HepG2 (cell line): ENCODE results near the gene ZBTB44. TPM values are rescaled to one million over a fixed set of nuclear protein-coding genes. Genes with fewer than 3 reads are reported as not detected.
A peak's percentile ranks its signal among the peaks of the same experiment; 100 is the strongest.

Experiments
- AKAP8 ChIP-seq: sonication (generic); formaldehyde crosslinking; IDR thresholded peaks from 2 replicates; pipeline ENCODE4 v1.5.1; 2020; ENCODE audit warnings: mild to moderate bottlenecking, missing genetic modification reagents
- ARNT ChIP-seq: fragments of 450-650 bp; IDR thresholded peaks from 2 replicates; pipeline ENCODE4 v1.6.1; 2017
- ELF4 ChIP-seq: sonication (generic); formaldehyde crosslinking; IDR thresholded peaks from 2 replicates; pipeline ENCODE4 v1.5.0; 2020; ENCODE audit warnings: missing genetic modification reagents, mild to moderate bottlenecking, moderate library complexity, borderline replicate concordance
- GATAD2A ChIP-seq: IDR thresholded peaks from 2 replicates; pipeline ENCODE4 v1.6.1; 2016
- ISL2 ChIP-seq: sonication (generic); formaldehyde crosslinking; IDR thresholded peaks from 2 replicates; pipeline ENCODE4 v1.5.0; 2020; ENCODE audit warnings: missing genetic modification reagents
- MBD4 ChIP-seq: IDR thresholded peaks from 2 replicates; pipeline ENCODE4 v1.6.1; 2012; ENCODE audit warnings: low read length, inconsistent platforms, borderline replicate concordance
- MIER2 ChIP-seq: IDR thresholded peaks from 2 replicates; pipeline ENCODE4 v1.6.1; 2016; ENCODE audit warnings: missing biosample characterization, missing genetic modification reagents
- MLLT10 ChIP-seq: sonication (generic); formaldehyde crosslinking; IDR thresholded peaks from 2 replicates; pipeline ENCODE4 v1.4.0; 2020; ENCODE audit warnings: missing genetic modification reagents
- NFYB ChIP-seq: sonication (generic); formaldehyde crosslinking; IDR thresholded peaks from 2 replicates; pipeline ENCODE4 v1.4.0; 2020; ENCODE audit warnings: missing genetic modification reagents
- NFYC ChIP-seq: IDR thresholded peaks from 2 replicates; pipeline ENCODE4 v1.6.1; 2016; ENCODE audit warnings: missing genetic modification reagents, missing compliant biosample characterization
- POLR2AphosphoS5 ChIP-seq: IDR thresholded peaks from 2 replicates; pipeline ENCODE4 v1.6.1; 2012; ENCODE audit warnings: low read depth, low read length
- SCMH1 ChIP-seq: sonication (generic); formaldehyde crosslinking; IDR thresholded peaks from 2 replicates; pipeline ENCODE4 v1.9.0; 2021; ENCODE audit warnings: missing genetic modification reagents, mild to moderate bottlenecking, borderline replicate concordance
- SSRP1 ChIP-seq: IDR thresholded peaks from 2 replicates; pipeline ENCODE4 v1.6.1; 2016; ENCODE audit warnings: control low read depth
- ZNF33A ChIP-seq: sonication (generic); formaldehyde crosslinking; IDR thresholded peaks from 2 replicates; pipeline ENCODE4 v1.5.1; 2020; ENCODE audit warnings: missing genetic modification reagents, mild to moderate bottlenecking, moderate library complexity, borderline replicate concordance
- ZNF510 ChIP-seq: sonication (generic); formaldehyde crosslinking; IDR thresholded peaks from 2 replicates; pipeline ENCODE4 v1.4.0; 2020; ENCODE audit warnings: low read depth, mild to moderate bottlenecking, missing genetic modification reagents
- ZNF670 ChIP-seq: sonication (generic); formaldehyde crosslinking; IDR thresholded peaks from 2 replicates; pipeline ENCODE4 v1.8.0; 2022; ENCODE audit warnings: mild to moderate bottlenecking, missing genetic modification reagents, borderline replicate concordance
- ZNF75D ChIP-seq: sonication (generic); formaldehyde crosslinking; IDR thresholded peaks from 2 replicates; pipeline ENCODE4 v1.8.1; 2023; ENCODE audit warnings: missing genetic modification reagents, mild to moderate bottlenecking, borderline replicate concordance
- polyA plus RNA-seq, 8 experiments: library from polyadenylated mRNA; depleted of rRNA in 3 of 8; stranded (reverse) in 7 of 8; unstranded in 1 of 8; fragments of >200 nt; fragmentation: Illumina TruSeq in 4 of 8; extraction: Trizol in 4 of 8; gene quantifications; 2 replicates each; pipeline versions ENCODE4 v1.2.1 to v1.2.3, GENCODE V29; 2011 to 2016; ENCODE audit warnings: low read depth in 4 of 8, missing spikeins in 1 of 8, mixed read lengths in 1 of 8; ENCODE audit not compliant: insufficient read depth in 1 of 8
- total RNA-seq, 5 experiments: library from RNA; depleted of rRNA; stranded (reverse); fragments of >200 nt; fragmentation: Illumina TruSeq; extraction: Trizol; gene quantifications; 2 replicates each; pipeline ENCODE4 v1.2.3, GENCODE V29; 2016; ENCODE audit warnings: low read depth in 1 of 5
- TF ChIP-seq, protein P1 (sequence below): sonication (generic); formaldehyde crosslinking; IDR thresholded peaks from 2 replicates; pipeline ENCODE4 v1.9.0; 2021; ENCODE audit warnings: mild to moderate bottlenecking, missing genetic modification reagents
- TF ChIP-seq, protein P2 (sequence below): sonication (generic); formaldehyde crosslinking; IDR thresholded peaks from 2 replicates; pipeline ENCODE4 v1.5.1; 2020; ENCODE audit warnings: mild to moderate bottlenecking, missing genetic modification reagents, moderate library complexity
- TF ChIP-seq, protein P3 (sequence below): sonication (generic); formaldehyde crosslinking; IDR thresholded peaks from 2 replicates; pipeline ENCODE4 v1.4.0; 2020; ENCODE audit warnings: missing genetic modification reagents
- TF ChIP-seq, protein P4 (sequence below): sonication (generic); formaldehyde crosslinking; IDR thresholded peaks from 2 replicates; pipeline ENCODE4 v1.4.0; 2020; ENCODE audit warnings: missing genetic modification reagents

The ZBTB44 gene
- total and polyA plus RNA-seq, 2 of the 13 experiments (the other 11 are each of a cell fraction or from before 2014, with no cell fraction given) = 22.8 to 23.6 TPM

DNA sequence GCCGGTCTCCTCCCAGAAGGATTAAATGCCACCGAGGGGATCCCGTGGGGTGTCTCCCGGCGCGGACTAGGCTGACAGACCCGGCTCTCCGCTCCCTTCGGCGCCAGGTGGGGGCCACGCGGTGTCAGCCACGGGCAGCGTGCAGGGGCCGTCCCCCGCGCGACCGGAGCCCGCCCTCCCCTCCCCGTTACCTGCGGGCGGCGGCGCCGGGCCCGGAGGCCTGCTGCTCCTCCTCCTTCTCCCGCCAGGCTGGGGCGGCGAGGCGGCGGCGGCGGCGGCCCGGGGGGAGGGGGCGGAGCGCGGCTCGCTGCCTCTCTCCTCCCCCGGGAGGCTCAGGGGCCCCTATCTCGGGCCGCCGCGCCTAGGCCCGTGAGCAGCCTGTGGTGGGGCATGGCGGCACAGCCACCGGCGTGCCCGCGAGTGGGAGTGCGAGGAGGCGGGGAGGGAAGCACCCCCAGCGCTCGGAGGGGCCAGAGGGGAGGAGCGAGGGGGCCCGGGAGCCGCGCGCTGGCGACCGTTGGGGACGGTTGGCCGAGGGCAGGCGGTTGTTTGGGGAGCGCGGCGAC lies 450 bp downstream of the ZBTB44 start (continued):
- TF ChIP-seq, protein P1, sequence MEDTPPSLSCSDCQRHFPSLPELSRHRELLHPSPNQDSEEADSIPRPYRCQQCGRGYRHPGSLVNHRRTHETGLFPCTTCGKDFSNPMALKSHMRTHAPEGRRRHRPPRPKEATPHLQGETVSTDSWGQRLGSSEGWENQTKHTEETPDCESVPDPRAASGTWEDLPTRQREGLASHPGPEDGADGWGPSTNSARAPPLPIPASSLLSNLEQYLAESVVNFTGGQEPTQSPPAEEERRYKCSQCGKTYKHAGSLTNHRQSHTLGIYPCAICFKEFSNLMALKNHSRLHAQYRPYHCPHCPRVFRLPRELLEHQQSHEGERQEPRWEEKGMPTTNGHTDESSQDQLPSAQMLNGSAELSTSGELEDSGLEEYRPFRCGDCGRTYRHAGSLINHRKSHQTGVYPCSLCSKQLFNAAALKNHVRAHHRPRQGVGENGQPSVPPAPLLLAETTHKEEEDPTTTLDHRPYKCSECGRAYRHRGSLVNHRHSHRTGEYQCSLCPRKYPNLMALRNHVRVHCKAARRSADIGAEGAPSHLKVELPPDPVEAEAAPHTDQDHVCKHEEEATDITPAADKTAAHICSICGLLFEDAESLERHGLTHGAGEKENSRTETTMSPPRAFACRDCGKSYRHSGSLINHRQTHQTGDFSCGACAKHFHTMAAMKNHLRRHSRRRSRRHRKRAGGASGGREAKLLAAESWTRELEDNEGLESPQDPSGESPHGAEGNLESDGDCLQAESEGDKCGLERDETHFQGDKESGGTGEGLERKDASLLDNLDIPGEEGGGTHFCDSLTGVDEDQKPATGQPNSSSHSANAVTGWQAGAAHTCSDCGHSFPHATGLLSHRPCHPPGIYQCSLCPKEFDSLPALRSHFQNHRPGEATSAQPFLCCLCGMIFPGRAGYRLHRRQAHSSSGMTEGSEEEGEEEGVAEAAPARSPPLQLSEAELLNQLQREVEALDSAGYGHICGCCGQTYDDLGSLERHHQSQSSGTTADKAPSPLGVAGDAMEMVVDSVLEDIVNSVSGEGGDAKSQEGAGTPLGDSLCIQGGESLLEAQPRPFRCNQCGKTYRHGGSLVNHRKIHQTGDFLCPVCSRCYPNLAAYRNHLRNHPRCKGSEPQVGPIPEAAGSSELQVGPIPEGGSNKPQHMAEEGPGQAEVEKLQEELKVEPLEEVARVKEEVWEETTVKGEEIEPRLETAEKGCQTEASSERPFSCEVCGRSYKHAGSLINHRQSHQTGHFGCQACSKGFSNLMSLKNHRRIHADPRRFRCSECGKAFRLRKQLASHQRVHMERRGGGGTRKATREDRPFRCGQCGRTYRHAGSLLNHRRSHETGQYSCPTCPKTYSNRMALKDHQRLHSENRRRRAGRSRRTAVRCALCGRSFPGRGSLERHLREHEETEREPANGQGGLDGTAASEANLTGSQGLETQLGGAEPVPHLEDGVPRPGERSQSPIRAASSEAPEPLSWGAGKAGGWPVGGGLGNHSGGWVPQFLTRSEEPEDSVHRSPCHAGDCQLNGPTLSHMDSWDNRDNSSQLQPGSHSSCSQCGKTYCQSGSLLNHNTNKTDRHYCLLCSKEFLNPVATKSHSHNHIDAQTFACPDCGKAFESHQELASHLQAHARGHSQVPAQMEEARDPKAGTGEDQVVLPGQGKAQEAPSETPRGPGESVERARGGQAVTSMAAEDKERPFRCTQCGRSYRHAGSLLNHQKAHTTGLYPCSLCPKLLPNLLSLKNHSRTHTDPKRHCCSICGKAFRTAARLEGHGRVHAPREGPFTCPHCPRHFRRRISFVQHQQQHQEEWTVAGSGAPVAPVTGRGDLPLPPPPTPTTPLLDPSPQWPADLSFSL = 0 out of 2 replicates have a peak, but pooled peaks have one; percentile 33
- TF ChIP-seq AKAP8 = no peak
- TF ChIP-seq, protein P2, sequence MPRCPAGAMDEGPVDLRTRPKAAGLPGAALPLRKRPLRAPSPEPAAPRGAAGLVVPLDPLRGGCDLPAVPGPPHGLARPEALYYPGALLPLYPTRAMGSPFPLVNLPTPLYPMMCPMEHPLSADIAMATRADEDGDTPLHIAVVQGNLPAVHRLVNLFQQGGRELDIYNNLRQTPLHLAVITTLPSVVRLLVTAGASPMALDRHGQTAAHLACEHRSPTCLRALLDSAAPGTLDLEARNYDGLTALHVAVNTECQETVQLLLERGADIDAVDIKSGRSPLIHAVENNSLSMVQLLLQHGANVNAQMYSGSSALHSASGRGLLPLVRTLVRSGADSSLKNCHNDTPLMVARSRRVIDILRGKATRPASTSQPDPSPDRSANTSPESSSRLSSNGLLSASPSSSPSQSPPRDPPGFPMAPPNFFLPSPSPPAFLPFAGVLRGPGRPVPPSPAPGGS = peak; percentile 48; the same call in 1 of the 2 replicates
- TF ChIP-seq SSRP1 = no peak
- TF ChIP-seq SCMH1 (CRISPR knock-in tag) = no peak
- TF ChIP-seq ISL2 (CRISPR knock-in tag) = no peak
- no peak for TF ChIP-seq ZNF75D
- TF ChIP-seq ARNT = no peak
- no peak for TF ChIP-seq ELF4 (CRISPR knock-in tag)
- TF ChIP-seq NFYC (CRISPR knock-in tag) = no peak
- TF ChIP-seq, protein P3, sequence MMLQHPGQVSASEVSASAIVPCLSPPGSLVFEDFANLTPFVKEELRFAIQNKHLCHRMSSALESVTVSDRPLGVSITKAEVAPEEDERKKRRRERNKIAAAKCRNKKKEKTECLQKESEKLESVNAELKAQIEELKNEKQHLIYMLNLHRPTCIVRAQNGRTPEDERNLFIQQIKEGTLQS (CRISPR knock-in tag) = no peak
- no peak; the same call in 1 of the 2 replicates for TF ChIP-seq POLR2AphosphoS5
- no peak for TF ChIP-seq ZNF510 (CRISPR knock-in tag)
- no peak for TF ChIP-seq ZNF670 (CRISPR knock-in tag)
- no peak for TF ChIP-seq MLLT10
- TF ChIP-seq ZNF33A (CRISPR knock-in tag) = no peak
- TF ChIP-seq NFYB (CRISPR knock-in tag) = no peak
- TF ChIP-seq MIER2 (CRISPR knock-in tag) = no peak
- TF ChIP-seq, protein P4, sequence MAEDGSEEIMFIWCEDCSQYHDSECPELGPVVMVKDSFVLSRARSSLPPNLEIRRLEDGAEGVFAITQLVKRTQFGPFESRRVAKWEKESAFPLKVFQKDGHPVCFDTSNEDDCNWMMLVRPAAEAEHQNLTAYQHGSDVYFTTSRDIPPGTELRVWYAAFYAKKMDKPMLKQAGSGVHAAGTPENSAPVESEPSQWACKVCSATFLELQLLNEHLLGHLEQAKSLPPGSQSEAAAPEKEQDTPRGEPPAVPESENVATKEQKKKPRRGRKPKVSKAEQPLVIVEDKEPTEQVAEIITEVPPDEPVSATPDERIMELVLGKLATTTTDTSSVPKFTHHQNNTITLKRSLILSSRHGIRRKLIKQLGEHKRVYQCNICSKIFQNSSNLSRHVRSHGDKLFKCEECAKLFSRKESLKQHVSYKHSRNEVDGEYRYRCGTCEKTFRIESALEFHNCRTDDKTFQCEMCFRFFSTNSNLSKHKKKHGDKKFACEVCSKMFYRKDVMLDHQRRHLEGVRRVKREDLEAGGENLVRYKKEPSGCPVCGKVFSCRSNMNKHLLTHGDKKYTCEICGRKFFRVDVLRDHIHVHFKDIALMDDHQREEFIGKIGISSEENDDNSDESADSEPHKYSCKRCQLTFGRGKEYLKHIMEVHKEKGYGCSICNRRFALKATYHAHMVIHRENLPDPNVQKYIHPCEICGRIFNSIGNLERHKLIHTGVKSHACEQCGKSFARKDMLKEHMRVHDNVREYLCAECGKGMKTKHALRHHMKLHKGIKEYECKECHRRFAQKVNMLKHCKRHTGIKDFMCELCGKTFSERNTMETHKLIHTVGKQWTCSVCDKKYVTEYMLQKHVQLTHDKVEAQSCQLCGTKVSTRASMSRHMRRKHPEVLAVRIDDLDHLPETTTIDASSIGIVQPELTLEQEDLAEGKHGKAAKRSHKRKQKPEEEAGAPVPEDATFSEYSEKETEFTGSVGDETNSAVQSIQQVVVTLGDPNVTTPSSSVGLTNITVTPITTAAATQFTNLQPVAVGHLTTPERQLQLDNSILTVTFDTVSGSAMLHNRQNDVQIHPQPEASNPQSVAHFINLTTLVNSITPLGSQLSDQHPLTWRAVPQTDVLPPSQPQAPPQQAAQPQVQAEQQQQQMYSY (CRISPR knock-in tag) = no peak
- TF ChIP-seq MBD4 = no peak
- no peak for TF ChIP-seq GATAD2A (CRISPR knock-in tag)
